ENCODE results near the gene SSR3.
"Not testable (repeated sequence)": the region's sequence is repeated elsewhere in the genome, so short reads cannot be mapped to it uniquely, and the experiment has no call there.

The SSR3 gene

GRCh38 chr3:156554842-156555687 lies at the start of gene SSR3:
Gene SSR3, minus strand, starts transcription at chr3:156555117. Its CDS starts 28 bp downstream, at chr3:156555089.
- peak within 1 kb of the TSS; percentile 95 for H3K4me3 ChIP-seq (ENCODE audit: low read depth, low read length)

- H3K4me3 ChIP-seq (ENCODE audit: low read depth, low read length): no peak overlapping the region
Observed at GRCh38 chr3:156604064-156604641, 49.2 kb upstream of the SSR3 start.

- no peak overlapping the region for H3K4me3 ChIP-seq (ENCODE audit: low read depth, low read length)
Observed at GRCh38 chr3:156603379-156604017, 48.6 kb upstream of the SSR3 start.

- no peak overlapping the region for H3K4me3 ChIP-seq (ENCODE audit: low read depth, low read length)
Observed at GRCh38 chr3:156602424-156602823, 47.5 kb upstream of the SSR3 start.

GRCh38 chr3:156601497-156601896 lies 46.6 kb upstream of the SSR3 start:
- no peak overlapping the region for H3K4me3 ChIP-seq (ENCODE audit: low read depth, low read length)

- no peak overlapping the region for H3K4me3 ChIP-seq (ENCODE audit: low read depth, low read length)
Observed at GRCh38 chr3:156600834-156601233, 45.9 kb upstream of the SSR3 start.

- no peak overlapping the region for H3K4me3 ChIP-seq (ENCODE audit: low read depth, low read length)
Observed at GRCh38 chr3:156599089-156599874, 44.4 kb upstream of the SSR3 start.

- no peak overlapping the region for H3K4me3 ChIP-seq (ENCODE audit: low read depth, low read length)
Observed at GRCh38 chr3:156598413-156598812, 43.5 kb upstream of the SSR3 start.

GRCh38 chr3:156594219-156594683 lies 39.3 kb upstream of the SSR3 start:
- H3K4me3 ChIP-seq (ENCODE audit: low read depth, low read length): no peak overlapping the region

GRCh38 chr3:156593814-156594213 lies 38.9 kb upstream of the SSR3 start:
- no peak overlapping the region for H3K4me3 ChIP-seq (ENCODE audit: low read depth, low read length)

- H3K4me3 ChIP-seq (ENCODE audit: low read depth, low read length): not testable (repeated sequence)
Observed at GRCh38 chr3:156589806-156590205, 34.9 kb upstream of the SSR3 start.

- no peak overlapping the region for H3K4me3 ChIP-seq (ENCODE audit: low read depth, low read length)
Observed at GRCh38 chr3:156587760-156588069, 32.8 kb upstream of the SSR3 start.

- no peak overlapping the region for H3K4me3 ChIP-seq (ENCODE audit: low read depth, low read length)
Observed at GRCh38 chr3:156586905-156587759, 32.2 kb upstream of the SSR3 start.

GRCh38 chr3:156583469-156583868 lies 28.6 kb upstream of the SSR3 start:
- H3K4me3 ChIP-seq (ENCODE audit: low read depth, low read length): no peak overlapping the region

GRCh38 chr3:156582532-156583183 lies 27.7 kb upstream of the SSR3 start:
- H3K4me3 ChIP-seq (ENCODE audit: low read depth, low read length): no peak overlapping the region

- no peak overlapping the region for H3K4me3 ChIP-seq (ENCODE audit: low read depth, low read length)
Observed at GRCh38 chr3:156581954-156582353, 27.0 kb upstream of the SSR3 start.

GRCh38 chr3:156581033-156581432 lies 26.1 kb upstream of the SSR3 start:
- no peak overlapping the region for H3K4me3 ChIP-seq (ENCODE audit: low read depth, low read length)

GRCh38 chr3:156579427-156579851 lies 24.5 kb upstream of the SSR3 start:
- no peak overlapping the region for H3K4me3 ChIP-seq (ENCODE audit: low read depth, low read length)

- H3K4me3 ChIP-seq (ENCODE audit: low read depth, low read length): no peak overlapping the region
Observed at GRCh38 chr3:156577736-156578135, 22.8 kb upstream of the SSR3 start.
